Natural killer cell (primary cell): ENCODE measurements around the gene FOXL2. TPM values are rescaled to one million over a fixed set of nuclear protein-coding genes. Genes with fewer than 3 reads are reported as not detected.

Experiments
- ATAC-seq, 3 donors: fragments of 150-1000 bp in 2 of 3; fragments of 200-7000 bp in 1 of 3; cut with Tn5 transposase; 1 replicate in 1 of 3; 2 replicates in 2 of 3; pipeline ENCODE4 v1.10.0; 2021; ENCODE audit warnings: mild to moderate bottlenecking in 2 of 3, moderate library complexity in 2 of 3
- DNase-seq, 2 donors: peaks; one replicate each; pipeline versions ENCODE4 v3.0.0 to v3.0.0-alpha.2; 2013 to 2021; ENCODE audit warnings: mixed read lengths in 1 of 2
- H3K27ac ChIP-seq: one replicate; pipeline ENCODE4 v1.5.1; 2013; ENCODE audit warnings: mild to moderate bottlenecking, low read length
- H3K27me3 ChIP-seq: one replicate; pipeline ENCODE4 v1.6.1; 2013; ENCODE audit warnings: low read length; ENCODE audit not compliant: control insufficient read depth, insufficient read depth
- H3K36me3 ChIP-seq: one replicate; pipeline ENCODE4 v1.6.1; 2013; ENCODE audit warnings: low read length; ENCODE audit not compliant: control insufficient read depth, insufficient read depth
- H3K4me1 ChIP-seq: one replicate; pipeline ENCODE4 v1.6.1; 2013; ENCODE audit warnings: low read length; ENCODE audit not compliant: control insufficient read depth, insufficient read depth
- H3K4me3 ChIP-seq: one replicate; pipeline ENCODE4 v1.5.1; 2013; ENCODE audit warnings: low read length
- H3K9me3 ChIP-seq: one replicate; pipeline ENCODE4 v1.6.1; 2013; ENCODE audit warnings: low read length; ENCODE audit not compliant: control insufficient read depth, insufficient read depth
- H3K27ac Mint-ChIP-seq, 2 donors: one replicate each; pipeline ENCODE4 v1.8.0; 2022; ENCODE audit warnings: mild to moderate bottlenecking in 2 of 2, mixed read lengths in 2 of 2, moderate library complexity in 1 of 2
- H3K27me3 Mint-ChIP-seq, 2 donors: one replicate each; pipeline ENCODE4 v1.8.0; 2022; ENCODE audit warnings: low read depth in 2 of 2, mixed read lengths in 2 of 2
- H3K36me3 Mint-ChIP-seq: one replicate; pipeline ENCODE4 v1.8.0; 2022; ENCODE audit warnings: mixed read lengths
- H3K4me1 Mint-ChIP-seq, 2 donors: one replicate each; pipeline ENCODE4 v1.8.0; 2022; ENCODE audit warnings: mixed read lengths in 2 of 2
- H3K4me3 Mint-ChIP-seq: one replicate; pipeline ENCODE4 v1.8.0; 2022; ENCODE audit warnings: mild to moderate bottlenecking, moderate library complexity, mixed read lengths
- H3K9me3 Mint-ChIP-seq, 2 donors: one replicate each; pipeline ENCODE4 v1.8.0; 2022; ENCODE audit warnings: mixed read lengths in 2 of 2
- CTCF ChIP-seq: fragments of 200-600 bp; IDR thresholded peaks from one replicate; pipeline ENCODE4 v1.8.0; 2022; ENCODE audit warnings: antibody characterized with exemption
- WGBS: methylation state at CpG from one replicate; pipeline ENCODE4 v1.1.7; 2013; ENCODE audit warnings: missing lambda C conversion rate; ENCODE audit not compliant: insufficient coverage; 5-methylcytosine and 5-hydroxymethylcytosine counted together
- intact Hi-C: fragments of 100-400 bp; cut with micrococcal nuclease; formaldehyde crosslinking; loops from one replicate; pipeline ENCODE4 v1.14.2; 2022
- total RNA-seq, 4 donors: library from RNA; stranded (reverse); fragments of 120-200 nt in 1 of 4; gene quantifications; one replicate each; pipeline versions ENCODE4 v1.2.3 to v1.2.4, GENCODE V29; 2013 to 2022

Gene FOXL2
- total RNA-seq, 3 donors from 2014 or later (not counting 1 experiment from before 2014, with no cell fraction given), result not detected

- no peaks in the 10 kb centered on the region for H3K9me3 ChIP-seq
- ATAC-seq (no peak), DNase-seq (no peak)
- Mint-ChIP-seq H3K4me3 (no peak overlapping the region), H3K27ac (no peak overlapping the region), H3K36me3 (no peaks in the 10 kb centered on the region), H3K27me3 (peaks cover 83 to 86% of the 10 kb centered on the region in 2 donors), H3K4me1 (peaks cover 36 to 59% of the 10 kb centered on the region in 2 donors), H3K9me3 (no peaks in the 10 kb centered on the region)
- H3K36me3 ChIP-seq, result no peaks in the 10 kb centered on the region
- H3K4me3 ChIP-seq, result no peak overlapping the region
- no peak overlapping the region for H3K27ac ChIP-seq
- peaks cover 62% of the 10 kb centered on the region for H3K4me1 ChIP-seq
- 59% methylated on average over 6 of the region's 6 CpGs for WGBS
- TF ChIP-seq CTCF, result no peak
- intact Hi-C loops, result no loop called here
- H3K27me3 ChIP-seq, result peaks cover 98% of the 10 kb centered on the region
Observed at GRCh38 chr3:138940446-138940845, 6.5 kb downstream of the FOXL2 start.

GRCh38 chr3:138939561-138940241 is 7.2 kb downstream of the FOXL2 start:
- no peak for ATAC-seq
- Histone ChIP-seq H3K36me3 (no peaks in the 10 kb centered on the region), H3K4me1 (peaks cover 54% of the 10 kb centered on the region), H3K27ac (no peak overlapping the region), H3K9me3 (no peaks in the 10 kb centered on the region), H3K4me3 (no peak overlapping the region), H3K27me3 (peaks cover 98% of the 10 kb centered on the region)
- Mint-ChIP-seq H3K4me3 (no peak overlapping the region), H3K4me1 (peaks cover 29 to 52% of the 10 kb centered on the region in 2 donors), H3K27ac (no peak overlapping the region), H3K36me3 (no peaks in the 10 kb centered on the region), H3K27me3 (peaks cover 83 to 85% of the 10 kb centered on the region in 2 donors), H3K9me3 (no peaks in the 10 kb centered on the region)
- intact Hi-C loops, result no loop called here
- WGBS, result 3% methylated on average over 50 of the region's 52 CpGs
- no peak for TF ChIP-seq CTCF
- DNase-seq, result peak; percentile 13 to 22

- no peak overlapping the region for H3K4me3 ChIP-seq
- H3K4me3 Mint-ChIP-seq, result peak overlapping the region; percentile 78
Observed at GRCh38 chr3:138938877-138939560, 7.9 kb downstream of the FOXL2 start.

More at GRCh38 chr3:138938877-138939560, 7.9 kb downstream of the FOXL2 start:
- H3K36me3 ChIP-seq, result no peaks in the 10 kb centered on the region
- no peaks in the 10 kb centered on the region for H3K36me3 Mint-ChIP-seq
- ATAC-seq (no peak), DNase-seq (no peak)
- peaks cover 79 to 81% of the 10 kb centered on the region in 2 donors for H3K27me3 Mint-ChIP-seq
- H3K9me3 Mint-ChIP-seq, result no peaks in the 10 kb centered on the region
- intact Hi-C loops, result no loop called here
- H3K27me3 ChIP-seq, result peaks cover 93% of the 10 kb centered on the region
- H3K4me1 Mint-ChIP-seq, result peaks cover 22 to 45% of the 10 kb centered on the region in 2 donors
- TF ChIP-seq CTCF, result no peak
- H3K27ac ChIP-seq, result no peak overlapping the region
- H3K9me3 ChIP-seq, result no peaks in the 10 kb centered on the region
- peaks cover 48% of the 10 kb centered on the region for H3K4me1 ChIP-seq
- H3K27ac Mint-ChIP-seq, result no peak overlapping the region
- WGBS, result 2% methylated on average over 24 of the region's 32 CpGs
